Endodermal cell (in vitro differentiated cells): Measurements from ENCODE around the gene PNPLA7. TPM values are rescaled to one million over a fixed set of nuclear protein-coding genes. Genes with fewer than 3 reads are reported as not detected.

Experiments used
- DNase-seq: peaks from one replicate; pipeline ENCODE4 v3.0.0-alpha.2; 2017
- H3K27ac ChIP-seq: 2 replicates; pipeline ENCODE4 v1.5.1; 2013; ENCODE audit warnings: mild to moderate bottlenecking, low read depth, low read length, moderate library complexity
- H3K27me3 ChIP-seq: 2 replicates; pipeline ENCODE4 v1.6.1; 2013; ENCODE audit warnings: mild to moderate bottlenecking, low read length, moderate library complexity; ENCODE audit not compliant: insufficient read depth, control insufficient read depth, poor library complexity, severe bottlenecking
- H3K36me3 ChIP-seq: 2 replicates; pipeline ENCODE4 v1.7.0; 2013; ENCODE audit warnings: mild to moderate bottlenecking, low read length, moderate library complexity; ENCODE audit not compliant: control insufficient read depth, insufficient read depth
- H3K4me1 ChIP-seq: one replicate; pipeline ENCODE4 v1.7.0; 2013; ENCODE audit warnings: low read length; ENCODE audit not compliant: control insufficient read depth, insufficient read depth
- H3K4me3 ChIP-seq: 2 replicates; pipeline ENCODE4 v1.5.1; 2013; ENCODE audit warnings: mild to moderate bottlenecking, low read length, moderate library complexity
- H3K9ac ChIP-seq: 2 replicates; pipeline ENCODE4 v1.6.1; 2013; ENCODE audit warnings: mild to moderate bottlenecking, low read length, moderate library complexity; ENCODE audit not compliant: poor library complexity, severe bottlenecking; ENCODE audit errors: extremely low read depth
- H3K9me3 ChIP-seq: 2 replicates; pipeline ENCODE4 v1.6.1; 2013; ENCODE audit warnings: mild to moderate bottlenecking, low read length, moderate library complexity; ENCODE audit not compliant: control insufficient read depth
- H3K27ac Mint-ChIP-seq: 2 replicates; pipeline ENCODE4 v1.8.0; 2020; ENCODE audit warnings: mixed read lengths
- H3K27me3 Mint-ChIP-seq: 2 replicates; pipeline ENCODE4 v1.8.0; 2021; ENCODE audit warnings: mild to moderate bottlenecking, mixed read lengths; ENCODE audit not compliant: insufficient read depth
- H3K36me3 Mint-ChIP-seq: 2 replicates; pipeline ENCODE4 v1.8.0; 2020; ENCODE audit warnings: low read depth, mixed read lengths
- H3K4me1 Mint-ChIP-seq: 2 replicates; pipeline ENCODE4 v1.8.0; 2020; ENCODE audit warnings: mixed read lengths
- H3K4me3 Mint-ChIP-seq: 2 replicates; pipeline ENCODE4 v1.8.0; 2020; ENCODE audit warnings: mild to moderate bottlenecking, moderate library complexity, mixed read lengths
- H3K9me3 Mint-ChIP-seq: 2 replicates; pipeline ENCODE4 v1.8.0; 2020; ENCODE audit warnings: mild to moderate bottlenecking, mixed read lengths
- CTCF ChIP-seq: fragments of 200-600 bp; sonication (generic); conservative IDR thresholded peaks from 2 replicates; pipeline ENCODE4 v1.5.0; 2021; ENCODE audit warnings: antibody characterized with exemption, mild to moderate bottlenecking
- WGBS, 2 experiments: methylation state at CpG; one replicate each; pipeline versions ENCODE4 v1.1.5 to v1.1.7; 2013; ENCODE audit warnings: missing lambda C conversion rate in 2 of 2, mixed read lengths in 1 of 2; ENCODE audit not compliant: insufficient coverage in 1 of 2, insufficient read length in 1 of 2; 5-methylcytosine and 5-hydroxymethylcytosine counted together
- total RNA-seq, 2 donors: library from RNA; stranded (reverse); fragmentation: NEBNext Ultra II Directional in 1 of 2; extraction: Animal tissue kit (Norgen Biotek cat#: 25700) in 1 of 2; gene quantifications; 2 replicates in 1 of 2; 3 replicates in 1 of 2; pipeline ENCODE4 v1.2.1, GENCODE V29; 2021

PNPLA7 gene
- total RNA-seq, 2 donors from 2014 or later = 2.0 to 2.4 TPM

- H3K36me3 Mint-ChIP-seq = peaks cover 2% of the 10 kb centered on the region
- H3K27ac Mint-ChIP-seq = no peak overlapping the region
- Histone ChIP-seq H3K9me3 (peaks cover 7% of the 10 kb centered on the region), H3K36me3 (no peaks in the 10 kb centered on the region), H3K4me3 (no peak overlapping the region), H3K9ac (no peak overlapping the region), H3K27ac (no peak overlapping the region), H3K27me3 (no peaks in the 10 kb centered on the region), H3K4me1 (no peaks in the 10 kb centered on the region)
- peaks cover 27% of the 10 kb centered on the region for H3K9me3 Mint-ChIP-seq
- no peaks in the 10 kb centered on the region for H3K27me3 Mint-ChIP-seq
- TF ChIP-seq CTCF = no peak
- H3K4me3 Mint-ChIP-seq = no peak overlapping the region
- H3K4me1 Mint-ChIP-seq = no peaks in the 10 kb centered on the region
- 87 to 90% methylated on average over 9 to 11 of the region's 11 CpGs for WGBS, 2 experiments
- DNase-seq = no peak
Observed at GRCh38 chr9:137478613-137478961, 71.6 kb downstream of the PNPLA7 start.

- H3K4me3 ChIP-seq = no peak overlapping the region
- H3K27ac Mint-ChIP-seq = no peak overlapping the region
- no peaks in the 10 kb centered on the region for H3K27me3 ChIP-seq
- H3K4me3 Mint-ChIP-seq = no peak overlapping the region
- 95 to 96% methylated on average over 12 to 29 of the region's 29 CpGs for WGBS, 2 experiments
- no peaks in the 10 kb centered on the region for H3K27me3 Mint-ChIP-seq
- no peaks in the 10 kb centered on the region for H3K4me1 Mint-ChIP-seq
- H3K27ac ChIP-seq = no peak overlapping the region
- H3K9ac ChIP-seq = no peak overlapping the region
- peaks cover 33% of the 10 kb centered on the region for H3K9me3 Mint-ChIP-seq
- no peak for DNase-seq
- no peaks in the 10 kb centered on the region for H3K36me3 ChIP-seq
- no peaks in the 10 kb centered on the region for H3K4me1 ChIP-seq
- H3K9me3 ChIP-seq = peaks cover 7% of the 10 kb centered on the region
- TF ChIP-seq CTCF = no peak
- H3K36me3 Mint-ChIP-seq = peaks cover 2% of the 10 kb centered on the region
Observed at GRCh38 chr9:137477778-137478612, 72.2 kb downstream of the PNPLA7 start.

- no peak overlapping the region for H3K27ac Mint-ChIP-seq
- H3K27me3 ChIP-seq = no peaks in the 10 kb centered on the region
Observed at GRCh38 chr9:137476856-137477255, 73.3 kb downstream of the PNPLA7 start.

More at GRCh38 chr9:137476856-137477255, 73.3 kb downstream of the PNPLA7 start:
- Mint-ChIP-seq H3K36me3 (peaks cover 2% of the 10 kb centered on the region), H3K9me3 (peaks cover 38% of the 10 kb centered on the region), H3K27me3 (peaks cover 3% of the 10 kb centered on the region), H3K4me1 (no peaks in the 10 kb centered on the region), H3K4me3 (no peak overlapping the region)
- no peak overlapping the region for H3K9ac ChIP-seq
- TF ChIP-seq CTCF = no peak
- 89 to 91% methylated on average over 6 to 11 of the region's 11 CpGs for WGBS, 2 experiments
- H3K9me3 ChIP-seq = peaks cover 7% of the 10 kb centered on the region
- no peak overlapping the region for H3K27ac ChIP-seq
- H3K4me1 ChIP-seq = no peaks in the 10 kb centered on the region
- no peak for DNase-seq
- no peak overlapping the region for H3K4me3 ChIP-seq
- H3K36me3 ChIP-seq = no peaks in the 10 kb centered on the region
